Memory B cell (primary cell): ENCODE measurements around the gene HOXB5.

Experiments used
- ATAC-seq: fragments of 150-1000 bp; cut with Tn5 transposase; 2 replicates; pipeline ENCODE4 v1.10.0; 2021; ENCODE audit warnings: low read depth, mild to moderate bottlenecking, moderate library complexity
- DNase-seq, 2 donors: peaks; one replicate each; pipeline ENCODE4 v3.0.0; 2022; ENCODE audit warnings: low spot score in 2 of 2
- H3K27ac Mint-ChIP-seq: one replicate; pipeline ENCODE4 v1.8.0; 2022; ENCODE audit warnings: mild to moderate bottlenecking, moderate library complexity, mixed read lengths
- H3K27me3 Mint-ChIP-seq: one replicate; pipeline ENCODE4 v1.8.0; 2022; ENCODE audit warnings: mixed read lengths
- H3K36me3 Mint-ChIP-seq: one replicate; pipeline ENCODE4 v1.8.0; 2022; ENCODE audit warnings: mild to moderate bottlenecking, mixed read lengths
- H3K4me1 Mint-ChIP-seq: one replicate; pipeline ENCODE4 v1.8.0; 2022; ENCODE audit warnings: mixed read lengths
- H3K4me3 Mint-ChIP-seq: one replicate; pipeline ENCODE4 v1.8.0; 2022; ENCODE audit warnings: mild to moderate bottlenecking, moderate library complexity, mixed read lengths
- H3K9me3 Mint-ChIP-seq: one replicate; pipeline ENCODE4 v1.8.0; 2022; ENCODE audit warnings: mixed read lengths

The HOXB5 gene

DNA sequence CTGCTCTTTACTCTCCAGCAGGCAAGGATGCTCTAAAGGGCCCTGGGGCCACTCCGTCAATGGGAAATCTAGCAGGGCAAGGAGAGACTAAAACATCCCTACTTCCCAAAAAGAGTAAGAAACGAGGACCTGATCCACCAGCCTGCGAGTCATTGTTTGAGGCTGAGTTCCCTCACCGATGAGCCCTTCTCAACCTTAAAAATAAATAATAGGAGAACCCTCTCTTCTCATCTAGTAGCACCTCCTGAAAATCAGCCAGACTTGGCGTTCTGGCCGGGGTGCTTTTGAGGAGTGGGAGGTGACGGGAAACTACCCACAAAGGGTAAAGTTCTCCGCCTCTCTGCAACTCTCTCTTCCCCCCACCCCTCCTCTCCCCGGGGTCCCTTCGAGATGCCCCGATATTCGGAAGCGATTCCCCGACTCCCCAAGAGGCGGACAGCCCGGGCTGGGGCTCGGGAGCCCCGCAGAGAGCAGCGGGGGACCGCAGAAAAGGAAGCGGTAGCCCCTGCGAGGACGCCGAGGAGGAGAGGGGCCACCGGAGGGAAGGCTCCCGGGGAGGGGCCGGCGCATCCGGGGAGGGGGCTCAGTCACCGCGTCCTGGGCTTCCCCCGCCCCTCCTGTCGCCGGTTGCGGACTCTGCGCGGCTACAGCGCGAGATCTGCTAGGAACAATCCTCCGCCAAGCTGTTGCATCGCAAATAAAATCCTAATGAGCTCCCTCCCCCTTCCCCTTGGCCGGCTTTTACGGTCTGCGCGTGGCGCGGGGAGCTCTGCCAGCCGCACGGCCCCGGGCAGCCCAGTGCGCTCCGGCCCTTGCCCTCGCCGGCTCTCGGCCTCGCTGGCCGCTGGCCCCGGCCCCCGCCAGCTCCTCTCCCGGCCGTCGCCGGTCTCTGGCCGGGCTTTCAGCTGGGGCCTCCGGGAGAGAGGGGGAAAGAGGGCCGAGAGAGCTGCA is 31.2 kb upstream of the HOXB5 start:
- Mint-ChIP-seq H3K4me1 (peaks cover 3% of the 10 kb centered on the region), H3K27me3 (peaks cover 42% of the 10 kb centered on the region), H3K27ac (no peak overlapping the region), H3K4me3 (no peak overlapping the region), H3K9me3 (no peaks in the 10 kb centered on the region), H3K36me3 (no peaks in the 10 kb centered on the region)
- ATAC-seq = no peak
- no peak for DNase-seq

DNA sequence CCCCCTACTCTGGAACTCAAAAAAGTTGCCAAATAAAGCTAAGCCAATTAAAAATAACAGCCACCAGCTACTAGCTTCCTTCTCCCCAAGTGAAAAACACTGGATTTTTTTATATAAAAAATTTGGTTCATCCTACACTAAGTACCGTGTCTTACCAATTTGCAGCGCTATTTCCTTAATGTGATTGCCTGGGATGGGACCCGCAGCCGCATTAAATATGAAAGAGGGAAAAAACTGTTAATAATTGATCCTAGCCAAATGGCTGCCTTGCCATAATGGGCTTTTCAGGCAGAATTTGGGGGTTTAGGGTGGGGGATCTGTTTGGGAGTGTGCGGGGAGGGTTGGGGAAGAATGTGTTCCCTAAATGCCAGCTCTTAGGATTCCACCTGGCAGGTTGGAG is 30.5 kb upstream of the HOXB5 start:
- ATAC-seq (no peak), DNase-seq (no peak)
- no peaks in the 10 kb centered on the region for H3K9me3 Mint-ChIP-seq
- H3K4me3 Mint-ChIP-seq = no peak overlapping the region
- no peaks in the 10 kb centered on the region for H3K36me3 Mint-ChIP-seq
- H3K27ac Mint-ChIP-seq = no peak overlapping the region
- peaks cover 3% of the 10 kb centered on the region for H3K4me1 Mint-ChIP-seq
- H3K27me3 Mint-ChIP-seq = peaks cover 38% of the 10 kb centered on the region

DNA sequence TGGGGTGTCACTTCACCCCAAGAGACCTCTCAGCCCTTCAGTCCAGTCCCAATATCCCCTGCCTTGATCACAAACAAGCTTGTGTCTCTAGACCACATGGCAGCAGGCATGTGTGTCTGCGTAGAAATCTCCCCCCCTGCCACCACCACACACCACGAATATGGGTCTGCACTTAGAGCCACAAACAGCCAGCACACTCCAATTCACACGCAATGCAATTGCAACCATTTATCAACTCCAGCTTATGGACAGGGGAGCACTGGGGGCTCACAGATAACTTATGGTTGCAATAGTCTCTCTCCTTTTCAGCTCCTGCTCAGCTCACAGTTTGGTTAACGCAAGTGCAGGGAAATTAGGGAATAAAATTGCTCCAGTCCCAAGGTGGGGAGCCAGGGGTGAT is 30.0 kb upstream of the HOXB5 start:
- H3K27me3 Mint-ChIP-seq = peaks cover 39% of the 10 kb centered on the region
- H3K4me3 Mint-ChIP-seq = no peak overlapping the region
- peaks cover 4% of the 10 kb centered on the region for H3K4me1 Mint-ChIP-seq

DNA sequence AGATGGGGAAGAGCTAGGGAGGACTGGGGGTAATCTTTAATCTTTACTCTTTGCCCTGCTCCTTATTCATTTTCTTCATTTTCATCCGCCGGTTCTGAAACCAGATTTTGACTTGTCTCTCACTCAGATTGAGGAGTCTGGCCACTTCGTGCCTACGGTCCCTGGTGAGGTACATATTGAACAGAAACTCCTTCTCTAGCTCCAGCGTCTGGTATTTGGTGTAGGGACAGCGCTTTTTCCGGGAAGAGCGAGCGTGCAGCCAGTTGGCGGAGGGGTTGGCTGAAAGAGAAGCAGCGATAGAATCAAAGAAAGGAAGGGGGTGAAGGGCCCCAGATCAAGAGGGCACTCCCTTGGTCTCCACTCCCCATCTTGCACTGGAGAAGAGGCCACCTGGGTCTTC is 29.3 kb upstream of the HOXB5 start:
- peaks cover 6% of the 10 kb centered on the region for H3K4me1 Mint-ChIP-seq
- H3K27me3 Mint-ChIP-seq = peaks cover 41% of the 10 kb centered on the region
- H3K36me3 Mint-ChIP-seq = no peaks in the 10 kb centered on the region
- ATAC-seq = no peak
- H3K27ac Mint-ChIP-seq = no peak overlapping the region
- no peak for DNase-seq
- no peak overlapping the region for H3K4me3 Mint-ChIP-seq
- H3K9me3 Mint-ChIP-seq = no peaks in the 10 kb centered on the region

More for the DNA sequence above, 30.0 kb upstream of the HOXB5 start:
- no peak overlapping the region for H3K27ac Mint-ChIP-seq
- no peaks in the 10 kb centered on the region for H3K9me3 Mint-ChIP-seq
- DNase-seq (no peak), ATAC-seq (no peak)
- H3K36me3 Mint-ChIP-seq = no peaks in the 10 kb centered on the region

DNA sequence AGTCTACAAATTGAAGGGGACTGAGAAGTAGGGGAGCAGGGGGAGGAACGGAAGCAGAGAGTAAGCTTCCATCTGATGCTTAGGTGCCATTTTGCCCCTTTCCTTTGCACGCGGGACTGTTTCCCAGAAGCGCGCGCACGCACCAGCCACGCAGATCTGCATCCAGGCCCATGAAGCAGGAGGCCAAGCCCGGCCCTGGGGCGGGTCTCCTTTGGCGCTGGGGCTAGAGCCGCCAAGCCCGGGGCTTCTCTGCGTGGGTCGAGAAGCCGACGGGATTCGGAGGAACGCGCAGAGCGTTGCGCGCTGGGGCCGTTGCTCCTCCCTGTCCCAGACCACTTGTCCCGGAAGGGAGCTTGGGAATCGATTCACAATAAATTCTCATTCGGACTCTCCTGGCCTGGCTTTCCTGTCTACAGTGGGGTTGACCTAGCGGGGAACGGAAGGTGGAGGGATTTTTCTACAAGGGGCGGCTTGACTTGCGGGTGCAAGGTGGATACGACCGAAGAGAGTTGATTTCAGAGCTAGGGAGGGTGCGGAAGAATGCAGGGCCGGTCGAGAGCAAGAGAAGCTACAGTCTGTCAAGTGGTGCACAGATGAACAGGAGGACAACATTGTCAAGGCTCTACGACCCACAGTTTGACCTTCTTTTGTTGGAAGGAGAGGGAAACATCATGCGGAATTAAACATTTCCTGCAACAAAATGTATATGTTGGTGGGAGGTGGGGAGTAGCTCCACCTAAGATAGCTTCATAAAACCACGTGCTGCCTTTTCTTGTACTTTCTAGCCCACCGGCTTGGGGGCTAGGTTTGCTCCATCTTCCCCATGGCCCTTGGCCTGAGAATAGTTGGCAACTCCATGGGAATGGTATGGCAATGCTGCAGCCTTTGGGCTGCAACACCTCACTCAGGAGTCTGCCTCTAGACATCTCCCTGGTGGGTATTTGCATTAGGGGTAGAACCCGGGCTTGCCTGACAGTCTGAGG is 28.1 kb upstream of the HOXB5 start:
- DNase-seq (no peak), ATAC-seq (no peak)
- no peaks in the 10 kb centered on the region for H3K36me3 Mint-ChIP-seq
- no peak overlapping the region for H3K4me3 Mint-ChIP-seq
- peaks cover 8% of the 10 kb centered on the region for H3K4me1 Mint-ChIP-seq
- H3K27me3 Mint-ChIP-seq = peaks cover 40% of the 10 kb centered on the region
- H3K9me3 Mint-ChIP-seq = no peaks in the 10 kb centered on the region
- no peak overlapping the region for H3K27ac Mint-ChIP-seq

DNA sequence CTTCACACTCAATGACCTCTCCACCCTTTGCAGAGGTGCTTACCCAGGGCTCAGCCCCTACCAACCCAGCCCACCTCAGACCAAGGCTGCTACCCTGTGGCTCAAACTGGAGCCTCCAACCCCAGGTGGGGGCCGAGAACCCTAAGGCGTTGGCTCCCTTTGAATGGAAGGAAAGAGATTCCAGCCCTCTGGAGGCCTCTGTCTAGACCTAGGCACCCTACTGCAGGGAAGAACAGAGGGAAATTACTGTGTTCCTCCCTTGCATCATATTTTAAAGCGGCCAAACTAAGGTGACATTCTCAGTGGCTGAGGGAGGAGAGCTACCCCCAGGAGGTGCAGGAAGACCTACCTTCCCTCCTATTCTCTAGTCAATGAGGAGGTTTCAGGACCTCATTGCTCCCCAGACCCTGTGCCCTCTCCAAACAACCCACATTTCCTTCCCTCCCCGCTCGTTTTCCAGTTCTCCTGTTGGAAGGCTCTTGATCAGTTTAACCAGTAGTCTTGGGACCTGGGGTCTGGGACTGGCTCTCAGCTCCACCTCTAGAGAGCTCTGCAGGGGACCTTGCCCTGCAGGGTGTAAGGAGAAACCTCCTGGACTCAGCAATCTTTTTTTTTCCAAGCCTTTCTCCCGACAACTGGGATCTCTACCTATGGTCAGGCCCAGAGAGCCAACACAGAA is 27.0 kb upstream of the HOXB5 start:
- no peak for DNase-seq
- no peaks in the 10 kb centered on the region for H3K36me3 Mint-ChIP-seq
- no peak overlapping the region for H3K27ac Mint-ChIP-seq
- ATAC-seq = no peak
- no peaks in the 10 kb centered on the region for H3K9me3 Mint-ChIP-seq
- no peak overlapping the region for H3K4me3 Mint-ChIP-seq
- peaks cover 41% of the 10 kb centered on the region for H3K27me3 Mint-ChIP-seq
- H3K4me1 Mint-ChIP-seq = peaks cover 7% of the 10 kb centered on the region

DNA sequence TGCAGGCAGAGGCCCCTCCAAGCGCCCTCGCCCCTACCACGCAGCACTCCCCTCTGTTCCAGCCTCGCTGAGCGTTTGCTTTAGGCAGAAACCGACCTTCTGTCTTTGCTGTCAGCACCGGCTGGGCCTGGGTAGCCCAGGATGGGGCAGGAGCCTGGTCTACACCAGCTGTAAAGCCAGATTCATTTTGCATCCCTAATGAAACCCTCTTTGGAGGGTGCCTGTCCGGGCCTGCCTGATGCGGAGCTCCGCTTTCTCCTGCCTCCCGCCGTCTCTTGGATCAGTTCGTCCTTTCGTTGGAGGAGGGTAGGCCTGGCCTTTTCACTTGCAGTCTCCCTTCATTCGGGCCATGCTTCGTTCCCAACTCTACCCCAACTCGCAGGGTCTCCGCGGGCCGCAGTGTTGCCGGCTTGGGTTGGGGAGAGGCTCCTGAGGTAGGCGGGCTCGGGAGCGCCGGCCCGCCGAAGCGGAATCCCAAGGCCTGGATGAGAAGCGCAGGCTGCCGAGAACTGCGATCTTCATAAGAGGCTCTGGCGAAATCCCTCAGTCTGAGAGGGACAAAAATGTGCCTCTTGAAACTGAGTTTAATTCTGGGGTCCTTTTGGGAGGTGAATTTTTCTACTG is 26.4 kb upstream of the HOXB5 start:
- H3K4me1 Mint-ChIP-seq = peaks cover 7% of the 10 kb centered on the region
- no peak for ATAC-seq
- peaks cover 1% of the 10 kb centered on the region for H3K9me3 Mint-ChIP-seq
- H3K36me3 Mint-ChIP-seq = peaks cover 1% of the 10 kb centered on the region
- DNase-seq = no peak
- H3K27ac Mint-ChIP-seq = peak overlapping the region; percentile 45
- H3K4me3 Mint-ChIP-seq = no peak overlapping the region
- peaks cover 44% of the 10 kb centered on the region for H3K27me3 Mint-ChIP-seq

DNA sequence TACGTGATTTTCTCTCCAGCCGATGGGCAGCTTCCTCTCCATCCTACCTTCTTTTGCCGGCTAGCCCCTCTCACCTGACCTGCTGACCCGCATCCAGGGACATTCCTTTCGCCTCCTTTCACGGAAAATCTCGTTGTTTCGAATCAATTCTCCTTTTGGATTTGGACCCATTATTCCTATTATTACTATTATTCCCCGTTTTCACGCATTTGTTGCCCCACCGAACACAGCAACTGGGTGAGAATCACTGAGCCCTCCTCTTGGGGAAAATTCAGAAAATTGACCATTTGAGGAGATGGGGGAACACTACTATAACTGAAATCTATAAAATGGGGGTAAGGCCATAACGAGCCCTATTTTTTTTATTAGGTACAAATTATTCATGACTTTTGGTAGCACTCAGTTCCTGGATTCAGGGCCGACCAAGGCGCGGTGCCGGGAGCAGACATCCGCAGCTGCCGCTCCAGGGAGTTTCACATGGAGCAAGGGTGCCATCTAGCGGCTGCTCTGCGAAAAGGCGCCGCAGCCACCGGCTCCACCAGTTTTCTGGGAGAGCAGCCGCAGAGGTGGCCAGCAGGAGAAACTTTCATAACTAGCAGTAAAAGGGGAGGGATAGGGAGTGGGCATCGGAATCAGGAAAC is 24.8 kb upstream of the HOXB5 start:
- peaks cover 44% of the 10 kb centered on the region for H3K27me3 Mint-ChIP-seq
- peaks cover 2% of the 10 kb centered on the region for H3K36me3 Mint-ChIP-seq
- H3K4me1 Mint-ChIP-seq = peaks cover 11% of the 10 kb centered on the region
- DNase-seq (peak; percentile 86 to 92), ATAC-seq (peak; percentile 67)
- peaks cover 2% of the 10 kb centered on the region for H3K9me3 Mint-ChIP-seq
- H3K27ac Mint-ChIP-seq = peak overlapping the region; percentile 40
- H3K4me3 Mint-ChIP-seq = no peak overlapping the region

DNA sequence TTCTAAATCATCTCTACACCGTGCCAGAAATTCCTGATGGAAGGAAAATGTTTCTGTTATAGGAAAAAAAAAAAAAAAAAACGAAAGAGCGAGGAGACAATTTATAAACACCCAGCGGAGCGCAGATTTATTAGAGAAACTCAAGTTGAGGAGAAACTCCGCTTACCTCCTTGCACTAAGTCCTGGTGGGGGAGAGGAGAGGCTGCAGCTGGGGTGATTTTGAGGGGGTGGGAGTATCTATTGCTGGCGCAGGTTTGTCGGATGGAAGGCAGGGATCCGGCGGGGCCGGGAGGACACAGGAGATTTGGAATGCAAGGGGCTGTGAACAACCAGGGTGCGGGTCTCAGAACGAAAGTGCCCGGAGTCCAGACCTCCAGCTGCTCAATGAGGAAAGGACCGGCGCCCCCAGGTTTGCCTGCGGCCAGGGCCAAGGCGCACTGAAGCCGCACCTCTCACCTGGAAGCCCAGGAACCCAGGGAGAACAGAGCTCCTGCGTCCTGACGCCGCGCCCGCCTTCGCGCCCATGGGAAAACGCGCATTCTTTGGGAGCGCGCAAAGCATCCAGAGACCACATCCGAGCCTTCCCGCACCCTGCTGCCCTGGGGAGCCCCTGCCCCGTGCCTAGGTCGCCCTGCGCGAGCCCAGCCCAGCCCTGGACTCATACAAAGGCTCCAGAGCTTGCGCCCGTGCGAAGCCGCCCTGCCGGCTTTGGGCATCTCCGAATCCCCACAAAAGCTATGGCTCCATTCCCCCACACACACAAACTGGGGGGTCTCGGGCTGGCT is 24.1 kb upstream of the HOXB5 start:
- DNase-seq = no peak
- no peak overlapping the region for H3K4me3 Mint-ChIP-seq
- H3K27ac Mint-ChIP-seq = no peak overlapping the region

DNA sequence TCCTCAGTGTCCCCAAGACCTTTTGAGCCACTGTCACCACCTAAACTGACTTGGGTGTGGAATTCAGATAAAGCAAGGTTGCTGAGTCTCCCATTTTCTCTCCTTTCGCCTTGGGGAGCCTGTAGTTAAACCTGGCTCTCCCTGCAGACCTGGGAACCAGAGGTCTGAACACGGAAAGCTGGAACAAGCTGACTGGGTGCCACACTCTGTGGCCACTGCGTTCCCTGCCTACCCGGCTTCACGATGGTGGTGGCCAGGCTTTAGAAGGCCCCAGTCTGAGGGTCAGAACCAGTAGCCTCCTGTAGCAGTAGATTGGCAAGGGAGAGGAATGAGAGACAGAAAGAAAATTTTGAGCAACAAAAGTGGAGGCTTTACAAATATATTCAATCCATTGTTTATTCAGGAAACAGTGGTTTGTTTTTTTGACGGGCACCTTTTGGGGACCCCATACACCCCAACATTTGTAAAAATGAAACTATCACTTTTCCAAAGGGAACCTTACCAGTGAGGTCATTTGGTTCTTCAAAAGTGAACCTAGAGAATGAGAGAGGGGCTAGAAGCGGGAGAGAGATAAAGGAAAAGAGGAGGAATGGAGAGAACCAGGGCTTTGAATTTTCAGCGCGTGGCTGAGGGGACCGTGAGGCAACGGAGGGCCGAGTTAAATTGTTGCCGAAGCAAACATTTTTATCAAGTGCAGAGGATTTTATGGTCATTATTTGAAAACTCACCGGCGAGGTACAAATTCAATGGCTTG is 23.3 kb upstream of the HOXB5 start:
- ATAC-seq (no peak), DNase-seq (no peak)
- Mint-ChIP-seq H3K4me1 (peaks cover 19% of the 10 kb centered on the region), H3K9me3 (peaks cover 2% of the 10 kb centered on the region), H3K36me3 (peaks cover 2% of the 10 kb centered on the region), H3K4me3 (no peak overlapping the region), H3K27ac (no peak overlapping the region), H3K27me3 (peaks cover 39% of the 10 kb centered on the region)

More for the DNA sequence above, 24.1 kb upstream of the HOXB5 start:
- Mint-ChIP-seq H3K4me1 (peaks cover 15% of the 10 kb centered on the region), H3K9me3 (peaks cover 2% of the 10 kb centered on the region), H3K27me3 (peaks cover 42% of the 10 kb centered on the region), H3K36me3 (peaks cover 2% of the 10 kb centered on the region)
- ATAC-seq = no peak

DNA sequence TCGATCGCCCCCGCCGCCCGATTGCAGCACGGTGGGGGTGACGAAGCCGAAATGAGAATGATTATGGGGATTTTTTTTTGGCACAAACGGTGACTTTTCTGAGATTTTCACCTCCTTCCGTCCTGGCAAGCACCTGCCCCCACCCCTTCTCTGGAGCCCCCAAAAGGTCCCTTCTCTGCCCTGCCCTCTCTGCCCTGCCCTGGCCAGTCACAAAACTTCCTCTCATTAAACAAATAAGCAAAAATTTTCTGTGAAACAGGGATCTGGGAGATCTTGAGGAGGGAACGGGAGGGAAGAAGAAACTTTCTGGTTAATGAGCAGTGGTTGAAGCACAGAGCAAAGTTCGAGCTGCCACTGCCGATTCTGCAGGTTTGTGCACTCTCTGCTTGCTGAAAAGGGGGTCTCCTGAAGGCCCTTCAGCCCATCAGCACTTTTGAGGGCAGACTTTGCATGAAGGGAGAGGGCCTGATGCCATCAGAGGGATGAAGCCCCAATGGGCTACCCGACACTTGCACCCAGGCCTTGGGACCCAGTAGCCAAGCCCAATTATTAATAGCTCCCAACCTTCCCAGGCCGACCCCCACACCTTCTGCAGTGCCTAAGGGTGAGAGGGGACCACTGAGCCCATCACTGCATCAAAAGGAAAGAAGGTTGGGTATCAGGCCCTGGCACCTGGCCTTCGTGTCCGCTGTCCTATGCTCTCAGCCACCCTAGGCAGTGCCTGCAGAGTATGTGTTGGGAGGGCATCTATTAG is 22.6 kb upstream of the HOXB5 start:
- H3K4me3 Mint-ChIP-seq = no peak overlapping the region

More for the DNA sequence above, 22.6 kb upstream of the HOXB5 start:
- ATAC-seq = no peak
- DNase-seq = no peak
- H3K27ac Mint-ChIP-seq = peak overlapping the region; percentile 92
- peaks cover 2% of the 10 kb centered on the region for H3K36me3 Mint-ChIP-seq
- peaks cover 25% of the 10 kb centered on the region for H3K4me1 Mint-ChIP-seq
- H3K27me3 Mint-ChIP-seq = peaks cover 40% of the 10 kb centered on the region
- peaks cover 2% of the 10 kb centered on the region for H3K9me3 Mint-ChIP-seq
